Lower lobe of right lung (tissue), 2 donors: ENCODE data around the gene ESYT2. TPM values are rescaled to one million over a fixed set of nuclear protein-coding genes. Genes with fewer than 3 reads are reported as not detected.
A peak's percentile ranks its signal among the peaks of the same experiment; 100 is the strongest.

ENCODE experiments used
- ATAC-seq, 2 donors: fragments of 200-7000 bp; cut with Tn5 transposase; one replicate each; pipeline ENCODE4 v1.9.1; 2020 to 2022; ENCODE audit warnings: mild to moderate bottlenecking in 2 of 2, moderate library complexity in 2 of 2
- DNase-seq: peaks from one replicate; pipeline ENCODE4 v3.0.0-alpha.2; 2020
- H3K27ac ChIP-seq: fragments of 200-600 bp; one replicate; pipeline ENCODE4 v1.8.0; 2022
- H3K27me3 ChIP-seq: fragments of 200-600 bp; one replicate; pipeline ENCODE4 v1.8.0; 2022; ENCODE audit warnings: low read depth
- H3K36me3 ChIP-seq: fragments of 200-600 bp; one replicate; pipeline ENCODE4 v1.8.0; 2022; ENCODE audit warnings: mild to moderate bottlenecking
- H3K4me1 ChIP-seq: fragments of 200-600 bp; one replicate; pipeline ENCODE4 v1.8.0; 2022
- H3K4me3 ChIP-seq: fragments of 200-600 bp; one replicate; pipeline ENCODE4 v1.8.0; 2022; ENCODE audit warnings: mild to moderate bottlenecking
- H3K9me3 ChIP-seq: fragments of 200-600 bp; one replicate; pipeline ENCODE4 v1.8.0; 2022
- intact Hi-C: fragments of 100-400 bp; cut with DNase I; formaldehyde crosslinking; loops from one replicate; pipeline ENCODE4 v1.11.0; 2022
- total RNA-seq: library from RNA; stranded (reverse); fragmentation: NEBNext Ultra II Directional; extraction: Animal tissue kit (Norgen Biotek cat#: 25700); gene quantifications from one replicate; pipeline ENCODE4 v1.2.1, GENCODE V29; 2021
- TF ChIP-seq, protein P1 (sequence below): fragments of 200-600 bp; IDR thresholded peaks from one replicate; pipeline ENCODE4 v1.8.0; 2022; ENCODE audit warnings: antibody characterized with exemption, mild to moderate bottlenecking
- donor health status: DM: no; HTN: yes; CAD: no; lungs with severe emphysema.

Gene ESYT2
- total RNA-seq, 1 donor from 2014 or later = 55.5 TPM

DNA sequence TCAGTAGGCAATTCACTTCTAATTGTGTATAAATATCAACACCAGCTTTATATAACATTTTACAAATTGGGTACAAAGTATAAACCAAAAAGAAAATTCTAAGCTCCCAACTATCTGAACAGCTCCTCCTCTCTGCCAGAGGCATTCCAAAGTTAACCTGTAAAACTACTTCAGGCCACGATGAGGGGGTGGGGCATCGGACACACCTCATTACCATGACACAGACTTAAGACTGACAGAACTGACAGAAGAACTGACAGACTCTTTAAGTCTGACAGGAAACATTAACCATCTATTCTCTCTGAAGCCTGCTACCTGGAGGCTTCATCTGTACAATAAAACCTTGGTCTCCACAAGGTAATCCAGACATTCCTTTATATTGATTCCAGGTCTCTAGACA lies 12.3 kb downstream of the ESYT2 start:
- Histone ChIP-seq H3K4me1 (peaks cover 93% of the 10 kb centered on the region), H3K9me3 (no peaks in the 10 kb centered on the region), H3K27ac (peak overlapping the region; percentile 90), H3K36me3 (no peaks in the 10 kb centered on the region), H3K4me3 (no peak overlapping the region), H3K27me3 (no peaks in the 10 kb centered on the region)
- DNase-seq (peak; percentile 73), ATAC-seq (peak; percentile 36 to 62)
- intact Hi-C loops = no loop called here
- TF ChIP-seq, protein P1, sequence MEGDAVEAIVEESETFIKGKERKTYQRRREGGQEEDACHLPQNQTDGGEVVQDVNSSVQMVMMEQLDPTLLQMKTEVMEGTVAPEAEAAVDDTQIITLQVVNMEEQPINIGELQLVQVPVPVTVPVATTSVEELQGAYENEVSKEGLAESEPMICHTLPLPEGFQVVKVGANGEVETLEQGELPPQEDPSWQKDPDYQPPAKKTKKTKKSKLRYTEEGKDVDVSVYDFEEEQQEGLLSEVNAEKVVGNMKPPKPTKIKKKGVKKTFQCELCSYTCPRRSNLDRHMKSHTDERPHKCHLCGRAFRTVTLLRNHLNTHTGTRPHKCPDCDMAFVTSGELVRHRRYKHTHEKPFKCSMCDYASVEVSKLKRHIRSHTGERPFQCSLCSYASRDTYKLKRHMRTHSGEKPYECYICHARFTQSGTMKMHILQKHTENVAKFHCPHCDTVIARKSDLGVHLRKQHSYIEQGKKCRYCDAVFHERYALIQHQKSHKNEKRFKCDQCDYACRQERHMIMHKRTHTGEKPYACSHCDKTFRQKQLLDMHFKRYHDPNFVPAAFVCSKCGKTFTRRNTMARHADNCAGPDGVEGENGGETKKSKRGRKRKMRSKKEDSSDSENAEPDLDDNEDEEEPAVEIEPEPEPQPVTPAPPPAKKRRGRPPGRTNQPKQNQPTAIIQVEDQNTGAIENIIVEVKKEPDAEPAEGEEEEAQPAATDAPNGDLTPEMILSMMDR = no peak

DNA sequence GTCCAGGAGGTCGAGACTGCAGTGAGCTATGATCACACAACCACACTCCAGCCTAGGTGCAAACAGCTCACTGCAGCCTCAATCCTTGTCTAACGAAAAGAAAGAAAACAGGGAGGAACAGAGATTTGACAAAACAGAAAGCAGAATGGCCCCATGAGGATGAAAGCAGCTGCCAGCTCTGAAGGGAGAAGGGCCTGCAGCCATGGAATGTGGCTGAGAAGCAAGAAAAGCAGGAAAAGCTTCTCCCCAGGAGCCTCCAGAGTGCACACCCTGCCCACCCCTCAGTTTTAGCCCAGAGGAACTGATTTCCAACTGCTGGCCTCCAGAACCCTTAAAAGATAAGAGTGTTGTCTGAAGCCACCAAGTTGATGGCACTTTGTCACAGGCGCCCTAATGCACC lies 13.0 kb downstream of the ESYT2 start:
- TF ChIP-seq, protein P1 = no peak
- peak overlapping the region; percentile 90 for H3K27ac ChIP-seq
- intact Hi-C loops = no loop called here

DNA sequence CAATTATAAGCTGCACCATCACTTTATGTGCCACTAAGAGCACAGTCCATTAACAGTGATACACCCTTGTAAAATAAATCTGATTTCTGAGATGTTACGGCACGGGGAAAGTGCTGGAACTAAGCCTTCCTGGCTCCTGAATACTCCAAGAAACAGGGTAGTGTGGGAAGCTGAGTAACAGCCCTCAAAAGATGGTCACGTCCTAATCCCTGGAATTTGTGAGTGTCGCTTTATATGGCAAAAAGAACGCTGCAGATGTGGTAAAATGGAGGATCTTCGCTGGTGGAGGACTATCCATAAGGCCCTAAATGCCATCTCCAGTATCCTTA lies 13.5 kb downstream of the ESYT2 start:
- ATAC-seq = no peak
- Histone ChIP-seq H3K27me3 (no peaks in the 10 kb centered on the region), H3K27ac (peak overlapping the region; percentile 90), H3K4me3 (no peak overlapping the region), H3K36me3 (no peaks in the 10 kb centered on the region), H3K9me3 (no peaks in the 10 kb centered on the region), H3K4me1 (peaks cover 93% of the 10 kb centered on the region)
- intact Hi-C loops = no loop called here
- TF ChIP-seq, protein P1 = no peak
- no peak for DNase-seq

More for the DNA sequence above, 13.0 kb downstream of the ESYT2 start:
- ATAC-seq = no peak
- Histone ChIP-seq H3K9me3 (no peaks in the 10 kb centered on the region), H3K4me3 (no peak overlapping the region), H3K27me3 (no peaks in the 10 kb centered on the region), H3K4me1 (peaks cover 93% of the 10 kb centered on the region), H3K36me3 (no peaks in the 10 kb centered on the region)
- no peak for DNase-seq

DNA sequence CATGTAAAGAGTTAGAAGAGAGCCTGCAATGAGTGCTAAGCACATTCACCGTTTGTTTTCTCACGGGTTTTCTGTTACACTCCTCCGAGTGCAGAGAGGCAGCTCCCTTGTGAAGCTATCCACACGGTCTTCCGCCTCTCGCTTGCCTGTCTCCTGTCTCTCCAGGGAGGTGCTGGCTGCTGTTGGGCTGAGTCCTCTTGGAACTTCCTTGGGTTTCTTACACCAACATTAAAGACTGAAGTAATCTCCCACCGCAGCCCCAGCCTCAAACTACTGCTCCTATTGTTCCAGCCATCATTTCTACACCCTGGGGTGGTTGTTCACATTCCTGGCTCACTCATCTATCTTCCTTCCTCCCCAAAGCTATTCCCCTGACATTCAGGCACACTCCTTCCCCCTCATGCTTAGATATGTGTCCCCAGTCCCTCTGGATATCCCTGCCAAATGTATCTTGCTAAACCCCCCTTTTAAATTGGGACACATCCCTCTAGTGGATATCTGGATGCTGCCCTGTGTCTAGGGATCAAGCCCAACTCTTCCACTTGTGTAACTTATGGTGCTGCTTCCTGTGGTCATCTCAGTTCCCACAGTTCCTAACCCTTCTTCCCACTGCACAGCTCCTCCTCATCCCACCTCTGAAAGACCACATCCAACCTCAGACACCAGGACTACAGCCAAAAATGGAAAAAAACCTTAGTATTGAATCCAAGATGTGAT lies 14.1 kb downstream of the ESYT2 start:
- no peak for ATAC-seq
- Histone ChIP-seq H3K4me1 (peaks cover 93% of the 10 kb centered on the region), H3K27me3 (no peaks in the 10 kb centered on the region), H3K27ac (peak overlapping the region; percentile 90), H3K9me3 (no peaks in the 10 kb centered on the region), H3K36me3 (no peaks in the 10 kb centered on the region), H3K4me3 (no peak overlapping the region)
- intact Hi-C loops = no loop called here
- no peak for DNase-seq
- TF ChIP-seq, protein P1 = no peak

DNA sequence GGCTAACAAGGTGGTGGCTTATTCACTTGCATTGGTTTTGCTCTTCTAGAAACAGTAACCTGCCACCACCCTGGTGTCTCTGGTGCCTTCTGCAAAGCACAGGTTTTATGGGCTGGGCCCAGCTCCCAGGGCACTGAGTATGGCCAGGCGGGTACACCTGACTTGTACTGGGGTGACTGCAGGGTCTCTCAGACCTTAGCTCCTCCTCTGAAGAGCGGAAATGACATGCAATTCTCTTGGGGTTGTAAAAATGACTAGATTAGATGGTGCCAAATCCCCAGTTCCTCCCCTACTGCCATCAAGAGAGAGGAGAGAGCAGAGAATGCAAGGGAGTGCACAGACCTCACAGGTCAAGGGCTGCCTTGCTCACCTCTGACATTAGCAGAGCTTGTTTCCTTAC lies 14.7 kb downstream of the ESYT2 start:
- Histone ChIP-seq H3K27me3 (no peaks in the 10 kb centered on the region), H3K4me1 (peaks cover 93% of the 10 kb centered on the region), H3K27ac (no peak overlapping the region), H3K9me3 (no peaks in the 10 kb centered on the region), H3K4me3 (no peak overlapping the region), H3K36me3 (no peaks in the 10 kb centered on the region)
- ATAC-seq (no peak), DNase-seq (no peak)
- intact Hi-C loops = no loop called here
- TF ChIP-seq, protein P1 = no peak
